Measurements from ENCODE around the gene FRMPD4. TPM values are rescaled to one million over a fixed set of nuclear protein-coding genes. Genes with fewer than 3 reads are reported as not detected.

The FRMPD4 gene
- total RNA-seq, 2 experiments from 2014 or later, result not detected

GRCh38 chrX:12379671-12380070 lies 241.4 kb downstream of the FRMPD4 start:
- H3K9me3 Mint-ChIP-seq, result no peaks in the 10 kb centered on the region
- no peaks in the 10 kb centered on the region for H3K36me3 Mint-ChIP-seq (ENCODE audit: low read depth)
- ChIA-PET CTCF (no interaction called here), POLR2A (no interaction called here)
- Histone ChIP-seq H3K27ac (ENCODE audit: low read depth in 1 of 2, low read length in 2 of 2) (no peak overlapping the region), H3K4me1 (ENCODE audit: insufficient read depth, low read length) (no peaks in the 10 kb centered on the region), H3K36me3 (ENCODE audit: insufficient read depth, low read length) (no peaks in the 10 kb centered on the region), H3K4me3 (ENCODE audit: low read length) (no peak overlapping the region), H3K9me3 (ENCODE audit: control insufficient read depth in 1 of 2, insufficient read depth in 1 of 2, low read length in 2 of 2) (no peaks in the 10 kb centered on the region), H3K27me3 (ENCODE audit: control insufficient read depth in 1 of 2, insufficient read depth in 2 of 2, low read length in 2 of 2) (no peaks in the 10 kb centered on the region)
- H3K4me1 Mint-ChIP-seq (ENCODE audit: low read depth), result no peaks in the 10 kb centered on the region
- TF ChIP-seq CTCF (IDR thresholded peaks at IDR 0.05), result no peak
- no peak overlapping the region for H3K27ac Mint-ChIP-seq
- ATAC-seq (ENCODE audit: poor library complexity), result no peak
- no peak for DNase-seq
- no peaks in the 10 kb centered on the region for H3K27me3 Mint-ChIP-seq
- intact Hi-C loops (cut with DNase I, micrococcal nuclease), result no loop called here
- H3K4me3 Mint-ChIP-seq, result no peak overlapping the region

- Histone ChIP-seq H3K36me3 (ENCODE audit: insufficient read depth, low read length) (no peaks in the 10 kb centered on the region), H3K9me3 (ENCODE audit: control insufficient read depth in 1 of 2, insufficient read depth in 1 of 2, low read length in 2 of 2) (no peaks in the 10 kb centered on the region), H3K27me3 (ENCODE audit: control insufficient read depth in 1 of 2, insufficient read depth in 2 of 2, low read length in 2 of 2) (no peaks in the 10 kb centered on the region), H3K4me1 (ENCODE audit: insufficient read depth, low read length) (no peaks in the 10 kb centered on the region), H3K27ac (ENCODE audit: low read depth in 1 of 2, low read length in 2 of 2) (no peak overlapping the region), H3K4me3 (ENCODE audit: low read length) (no peak overlapping the region)
- Mint-ChIP-seq H3K4me1 (ENCODE audit: low read depth) (no peaks in the 10 kb centered on the region), H3K36me3 (ENCODE audit: low read depth) (no peaks in the 10 kb centered on the region), H3K9me3 (no peaks in the 10 kb centered on the region), H3K4me3 (no peak overlapping the region), H3K27me3 (no peaks in the 10 kb centered on the region), H3K27ac (no peak overlapping the region)
- DNase-seq (no peak), ATAC-seq (ENCODE audit: poor library complexity) (no peak)
- TF ChIP-seq CTCF (IDR thresholded peaks at IDR 0.05), result no peak
- ChIA-PET POLR2A (no interaction called here), CTCF (no interaction called here)
- intact Hi-C loops (cut with DNase I, micrococcal nuclease), result no loop called here
These were observed 244.9 kb downstream of the FRMPD4 start for GRCh38 chrX:12383196-12383595.

- Mint-ChIP-seq H3K4me1 (ENCODE audit: low read depth) (no peaks in the 10 kb centered on the region), H3K36me3 (ENCODE audit: low read depth) (no peaks in the 10 kb centered on the region), H3K27me3 (no peaks in the 10 kb centered on the region), H3K9me3 (peaks cover 2% of the 10 kb centered on the region), H3K4me3 (no peak overlapping the region), H3K27ac (no peak overlapping the region)
- H3K4me3 ChIP-seq (ENCODE audit: low read length), result no peak overlapping the region
- intact Hi-C loops (cut with DNase I, micrococcal nuclease), result no loop called here
- DNase-seq (no peak), ATAC-seq (ENCODE audit: poor library complexity) (no peak)
- H3K9me3 ChIP-seq (ENCODE audit: control insufficient read depth in 1 of 2, insufficient read depth in 1 of 2, low read length in 2 of 2), result no peaks in the 10 kb centered on the region
- H3K36me3 ChIP-seq (ENCODE audit: insufficient read depth, low read length), result no peaks in the 10 kb centered on the region
- no peak for TF ChIP-seq CTCF (IDR thresholded peaks at IDR 0.05)
- no peak overlapping the region for H3K27ac ChIP-seq (ENCODE audit: low read depth in 1 of 2, low read length in 2 of 2)
- CTCF ChIA-PET, result no interaction called here
- POLR2A ChIA-PET, result no interaction called here
- H3K27me3 ChIP-seq (ENCODE audit: control insufficient read depth in 1 of 2, insufficient read depth in 2 of 2, low read length in 2 of 2), result no peaks in the 10 kb centered on the region
- no peaks in the 10 kb centered on the region for H3K4me1 ChIP-seq (ENCODE audit: insufficient read depth, low read length)
These were observed 252.0 kb downstream of the FRMPD4 start for GRCh38 chrX:12390301-12390700.
